OCI-M2 (cell line): Measurements from ENCODE around the gene OR13D1.
A peak's percentile ranks its signal among the peaks of the same experiment; 100 is the strongest.
"Not testable (repeated sequence)": the region's sequence is repeated elsewhere in the genome, so short reads cannot be mapped to it uniquely, and the experiment has no call there.

ENCODE experiments used
- DNase-seq: peaks from one replicate; lab custom pipeline; 2025; ENCODE audit not compliant: unreplicated experiment; lab: John Stamatoyannopoulos, UW

The OR13D1 gene, protein sequence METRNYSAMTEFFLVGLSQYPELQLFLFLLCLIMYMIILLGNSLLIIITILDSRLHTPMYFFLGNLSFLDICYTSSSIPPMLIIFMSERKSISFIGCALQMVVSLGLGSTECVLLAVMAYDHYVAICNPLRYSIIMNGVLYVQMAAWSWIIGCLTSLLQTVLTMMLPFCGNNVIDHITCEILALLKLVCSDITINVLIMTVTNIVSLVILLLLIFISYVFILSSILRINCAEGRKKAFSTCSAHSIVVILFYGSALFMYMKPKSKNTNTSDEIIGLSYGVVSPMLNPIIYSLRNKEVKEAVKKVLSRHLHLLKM

DNA sequence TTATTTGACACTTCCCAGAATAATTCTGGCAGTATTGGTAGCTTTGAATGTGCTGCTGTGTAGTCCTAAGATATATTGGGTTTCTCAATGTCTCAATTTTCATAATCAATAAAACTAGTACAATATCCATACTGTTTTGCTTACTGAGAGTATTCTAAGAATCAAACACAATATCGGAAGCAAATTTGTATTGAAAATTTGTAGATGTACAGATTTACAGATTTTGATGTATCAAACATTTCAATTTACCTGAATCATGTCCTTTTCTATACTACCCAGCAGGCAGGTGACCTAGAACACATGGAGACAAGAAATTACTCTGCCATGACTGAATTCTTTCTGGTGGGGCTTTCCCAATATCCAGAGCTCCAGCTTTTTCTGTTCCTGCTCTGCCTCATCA is at the start of gene OR13D1:
TSS of gene OR13D1 (plus strand) at position 301 of the 400 bp plus-strand sequence. CDS start at position 301, 0 bp downstream.
- no peak for DNase-seq

DNA sequence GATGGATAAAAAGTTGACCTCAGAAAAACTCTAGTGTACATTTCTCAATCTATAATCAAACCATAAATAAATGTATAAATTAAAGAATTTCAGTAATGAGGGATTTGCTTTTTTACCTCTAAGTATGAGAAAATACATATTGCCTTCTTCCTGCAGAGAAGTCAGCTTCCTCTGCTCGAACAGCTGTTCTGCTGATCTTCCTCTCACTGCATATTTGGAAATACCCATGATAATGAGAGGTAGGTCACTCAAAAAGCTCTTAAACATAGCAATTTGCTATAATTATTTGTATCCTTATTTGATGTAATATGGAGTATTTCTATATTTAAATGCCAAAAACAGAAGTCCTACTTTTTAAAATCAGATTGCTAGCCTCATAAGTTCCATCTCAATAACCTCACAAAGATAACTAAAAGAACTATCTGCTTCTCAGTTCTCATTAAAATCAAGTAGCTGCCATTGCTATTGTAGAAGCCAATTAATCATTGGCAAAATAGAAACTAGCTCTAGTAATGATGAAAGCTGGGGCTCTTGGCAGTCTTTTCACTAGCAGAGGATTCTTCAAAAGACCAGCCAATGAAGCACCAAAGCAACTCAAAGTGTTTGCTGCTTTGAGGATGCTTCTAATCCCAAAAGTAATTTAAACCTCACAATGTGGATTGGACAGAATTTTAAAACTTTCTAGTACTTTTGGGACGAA is 35.7 kb upstream of the OR13D1 start:
- no peak for DNase-seq

DNA sequence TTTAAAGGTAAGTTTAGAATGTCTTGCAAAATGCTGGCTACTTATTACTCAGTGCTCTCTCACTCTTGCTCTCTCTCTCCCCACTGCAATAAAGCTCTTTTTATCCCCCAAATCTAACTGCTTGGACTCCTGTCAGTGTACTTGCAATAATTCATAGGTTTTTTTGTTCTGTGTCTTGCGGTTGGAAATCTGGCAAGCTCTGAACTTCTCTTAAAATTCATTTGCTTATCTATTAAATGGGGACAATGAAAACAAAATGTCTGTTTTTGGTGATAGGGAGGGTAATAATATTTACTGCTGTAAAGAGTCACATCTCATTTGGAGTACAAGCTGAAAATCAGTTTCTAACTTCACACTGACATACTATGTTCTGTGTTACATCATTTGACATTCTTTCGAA is 18.7 kb upstream of the OR13D1 start:
- no peak for DNase-seq

DNA sequence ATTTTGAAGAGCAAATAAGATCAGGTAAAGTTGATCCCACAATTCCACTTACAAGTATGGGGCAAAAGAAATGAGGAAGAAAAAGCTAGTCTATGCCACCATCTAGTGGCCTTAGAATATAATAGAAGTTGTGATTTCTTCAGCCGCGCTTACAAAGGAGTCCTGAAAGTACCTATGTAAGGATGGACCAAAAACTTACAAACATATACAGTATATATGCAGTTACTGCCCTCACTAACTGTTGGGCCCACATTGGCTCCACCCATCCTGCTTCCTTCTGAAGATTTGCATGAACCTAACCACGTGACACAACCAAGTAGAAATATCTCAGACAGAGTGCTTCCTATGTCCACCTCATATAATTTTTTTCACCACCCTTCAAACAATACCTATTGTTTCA is 11.7 kb upstream of the OR13D1 start:
- DNase-seq = peak; percentile 2

DNA sequence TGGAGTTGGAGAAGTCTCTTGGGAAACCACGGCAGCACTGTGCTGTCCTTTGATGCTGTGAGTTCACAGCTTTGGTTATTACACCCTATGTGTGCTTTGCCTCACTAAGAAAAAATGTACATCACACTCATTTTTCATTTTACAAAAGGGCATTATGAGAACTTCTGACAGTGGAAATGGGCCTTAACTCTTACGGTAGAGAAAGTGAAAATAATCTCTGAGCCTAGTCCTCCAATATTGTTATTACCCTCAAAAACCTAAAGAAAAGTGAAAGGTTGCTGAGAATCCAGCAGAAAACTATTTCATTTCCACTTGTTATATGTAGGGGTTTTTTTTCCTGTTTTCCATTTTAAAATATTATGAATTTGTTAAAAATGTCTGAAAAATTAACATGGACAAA is 8.2 kb upstream of the OR13D1 start:
- no peak for DNase-seq

DNA sequence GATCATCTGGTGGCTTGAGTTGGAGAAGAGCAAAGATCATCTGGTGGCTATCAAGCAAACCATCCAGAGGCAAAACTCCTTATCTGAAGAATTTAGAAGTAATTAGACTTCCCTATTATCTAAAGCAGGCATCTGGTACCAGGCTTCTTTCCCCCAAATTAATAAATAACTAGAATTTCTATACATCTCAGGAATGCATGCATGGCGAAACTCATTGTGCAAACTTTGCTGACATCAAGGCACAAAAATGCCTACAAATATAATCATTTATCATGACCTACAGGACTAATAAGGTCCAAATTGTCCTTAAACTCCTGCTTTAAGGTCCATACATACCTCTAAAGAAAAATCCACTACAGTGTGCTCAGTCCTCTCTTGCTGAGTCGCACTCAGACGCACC is 6.0 kb downstream of the OR13D1 start:
- no peak for DNase-seq

DNA sequence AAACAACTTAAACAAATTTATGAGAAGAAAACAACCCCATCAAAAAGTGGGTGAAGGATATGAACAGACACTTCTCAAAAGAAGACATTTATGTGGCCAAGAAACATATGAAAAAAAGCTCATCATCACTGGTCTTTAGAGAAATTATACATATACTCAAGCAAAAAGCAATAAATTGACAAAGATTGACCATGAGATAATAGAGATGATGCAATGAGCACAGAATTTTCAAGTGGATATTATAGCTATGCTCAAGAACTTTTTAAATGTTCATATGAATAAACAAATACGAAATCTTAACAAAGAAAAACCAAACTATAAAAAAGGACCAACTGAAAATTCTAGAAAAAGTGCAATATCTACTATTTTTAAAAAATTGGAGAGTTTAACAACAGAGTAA is 14.4 kb downstream of the OR13D1 start:
- not testable (repeated sequence) for DNase-seq

DNA sequence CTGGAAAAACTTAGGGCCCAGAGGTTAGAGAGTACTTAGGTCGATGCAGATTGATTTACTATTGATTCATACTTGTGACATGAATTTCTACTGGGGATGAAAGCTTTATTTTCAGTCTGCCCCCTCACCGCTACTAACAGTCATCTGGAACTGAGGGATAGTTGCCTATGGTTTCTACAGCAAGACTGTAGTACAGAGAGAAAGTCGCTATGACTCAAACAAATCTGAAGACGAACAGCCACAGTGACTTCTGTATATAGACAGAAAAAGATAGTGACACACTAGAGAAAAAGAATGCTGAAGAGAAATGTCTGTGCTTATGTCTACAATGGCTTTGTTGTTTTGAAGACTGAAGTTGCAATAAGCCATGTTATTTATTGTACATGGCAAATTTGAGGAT is 17.3 kb downstream of the OR13D1 start:
- DNase-seq = no peak

DNA sequence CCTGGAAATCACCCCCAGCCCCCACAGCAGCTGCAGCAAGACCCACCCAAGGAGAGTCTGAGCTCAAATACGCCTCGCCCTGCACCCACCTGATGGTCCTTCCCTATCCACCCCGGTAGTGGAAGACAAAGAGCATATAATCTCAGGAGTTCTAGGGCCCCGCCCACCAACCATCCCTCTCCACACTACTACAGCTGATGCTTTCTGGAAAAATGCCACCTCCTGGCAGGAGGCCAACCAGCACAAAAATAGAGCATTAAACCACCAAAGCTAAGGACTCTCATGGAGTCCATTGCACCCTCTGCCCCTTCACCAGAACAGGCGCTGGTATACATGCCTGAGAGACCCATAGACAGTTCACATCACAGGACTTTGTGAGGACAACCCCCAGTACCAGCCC is 30.7 kb downstream of the OR13D1 start:
- DNase-seq = no peak

DNA sequence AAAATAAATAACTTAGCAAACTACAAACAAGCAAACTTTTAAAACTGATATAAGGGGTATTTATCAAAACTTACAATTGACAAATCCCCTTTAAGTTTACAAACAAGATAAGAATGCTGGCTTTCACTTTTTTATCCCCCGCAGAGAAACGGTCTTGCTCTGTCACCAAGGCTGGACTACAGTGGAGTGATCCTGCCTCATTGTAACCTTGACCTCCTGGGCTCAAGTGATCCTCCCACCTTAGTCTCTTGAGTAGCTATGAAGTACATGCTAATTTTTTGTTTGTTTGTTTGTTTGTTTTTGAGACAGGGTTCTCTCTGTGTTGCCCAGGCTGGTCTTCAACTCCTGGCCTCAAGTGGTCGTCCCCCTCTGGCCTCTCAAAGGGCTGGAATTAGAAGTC is 44.1 kb downstream of the OR13D1 start:
- DNase-seq = no peak

DNA sequence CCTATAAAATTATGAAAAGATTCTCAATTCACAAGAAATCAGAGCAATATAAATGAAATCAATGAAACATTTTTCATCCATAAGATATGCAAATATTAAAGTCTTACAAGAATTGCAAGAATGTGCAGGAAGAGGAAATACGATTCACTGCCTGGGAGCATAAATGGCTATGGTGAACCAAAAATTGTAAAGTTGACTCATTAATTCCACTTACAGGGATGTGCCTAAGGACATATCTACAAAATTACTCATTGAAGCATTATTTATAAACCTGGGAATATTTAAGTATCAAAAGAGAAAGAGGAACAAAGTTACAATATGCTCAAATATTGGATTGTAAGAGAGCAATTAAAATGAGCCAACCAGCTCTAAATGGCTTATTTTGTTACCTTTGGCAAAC is 46.3 kb downstream of the OR13D1 start:
- no peak for DNase-seq

DNA sequence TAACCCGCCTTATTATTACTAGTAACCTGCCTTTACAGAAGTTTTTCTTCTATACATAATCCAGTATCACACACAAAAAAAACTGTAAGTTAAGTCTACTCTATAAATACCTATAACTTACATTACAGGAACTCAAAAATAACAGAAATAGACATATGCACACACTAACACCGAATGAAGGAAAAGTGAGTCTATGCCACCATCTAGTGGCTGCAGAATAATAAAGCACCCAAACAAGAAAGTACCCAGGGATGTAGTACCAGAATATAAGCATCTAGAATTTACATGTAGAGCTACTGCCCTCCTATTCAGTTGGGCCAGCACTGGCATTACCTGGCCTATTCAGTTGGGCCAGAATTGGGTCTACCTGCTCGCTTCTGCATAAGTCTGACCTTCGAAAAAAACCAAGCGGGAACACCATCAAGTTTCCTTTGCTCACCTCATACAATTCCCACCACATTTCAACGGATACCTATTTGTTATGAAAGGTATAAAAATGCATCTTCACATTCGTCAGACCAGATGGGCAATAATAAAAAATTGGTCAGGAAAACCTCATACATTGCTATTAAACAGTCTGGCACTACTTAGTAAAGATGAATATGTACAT is 49.2 kb downstream of the OR13D1 start:
- DNase-seq = no peak
